Motor neuron (in vitro differentiated cells): ENCODE data around the gene GNB5. TPM values are rescaled to one million over a fixed set of nuclear protein-coding genes. Genes with fewer than 3 reads are reported as not detected.
A peak's percentile ranks its signal among the peaks of the same experiment; 100 is the strongest.
"Not testable (repeated sequence)": the region's sequence is repeated elsewhere in the genome, so short reads cannot be mapped to it uniquely, and the experiment has no call there.

ENCODE experiments used
- ATAC-seq, 8 experiments: fragments of 200-7000 bp; cut with Tn5 transposase; replicated peaks in 6 of 8; 2 replicates each; pipeline ENCODE4 v1.8.0; 2021; ENCODE audit warnings: mild to moderate bottlenecking in 8 of 8, moderate library complexity in 8 of 8
- H3K27ac ChIP-seq, 2 donors: fragments of 250-450 bp; sonication (Bioruptor Pico); 2 replicates each; pipeline ENCODE4 v1.9.0; 2021; ENCODE audit warnings: antibody characterized with exemption in 2 of 2, mild to moderate bottlenecking in 2 of 2, moderate library complexity in 1 of 2
- H3K4me1 ChIP-seq, 2 donors: fragments of 250-450 bp; sonication (Bioruptor Pico); replicated peaks in 1 of 2; 2 replicates each; pipeline ENCODE4 v1.6.1; 2021; ENCODE audit warnings: antibody characterized with exemption in 2 of 2, mild to moderate bottlenecking in 2 of 2, moderate library complexity in 1 of 2
- H3K4me3 ChIP-seq, 5 donors: fragments of 250-450 bp; sonication (Bioruptor Pico); 2 replicates each; pipeline ENCODE4 v1.9.0; 2021; ENCODE audit warnings: antibody characterized with exemption in 5 of 5, mild to moderate bottlenecking in 5 of 5, moderate library complexity in 4 of 5
- WGBS, 10 experiments: fragments of 450-650 bp; shearing (Covaris generic); methylation state at CpG; one replicate each; pipeline ENCODE4 v1.0.0; 2022; 5-methylcytosine and 5-hydroxymethylcytosine counted together
- in situ Hi-C, 9 experiments: fragments of 400-800 bp; cut with MboI; loops; one replicate each; pipeline ENCODE4 v1.15.0; 2021; ENCODE audit warnings: low sequenced_read_pairs in 9 of 9, low pct_unique_long_range_greater_than_20kb in 2 of 9; ENCODE audit not compliant: unreplicated experiment in 9 of 9
- total RNA-seq, 8 experiments: library from RNA; unstranded; fragments of 300-600 nt; gene quantifications; 2 replicates each; pipeline versions ENCODE4 v1.2.3 to v1.2.4, GENCODE V29; 2022

GNB5 gene
- total RNA-seq, 8 experiments from 2014 or later, result 9.1 to 52.6 (median 27.5) TPM

GRCh38 chr15:52097180-52097579, 94.0 kb downstream of the GNB5 start:
- in situ Hi-C loops, result no loop called here
- no peak for ATAC-seq

DNA sequence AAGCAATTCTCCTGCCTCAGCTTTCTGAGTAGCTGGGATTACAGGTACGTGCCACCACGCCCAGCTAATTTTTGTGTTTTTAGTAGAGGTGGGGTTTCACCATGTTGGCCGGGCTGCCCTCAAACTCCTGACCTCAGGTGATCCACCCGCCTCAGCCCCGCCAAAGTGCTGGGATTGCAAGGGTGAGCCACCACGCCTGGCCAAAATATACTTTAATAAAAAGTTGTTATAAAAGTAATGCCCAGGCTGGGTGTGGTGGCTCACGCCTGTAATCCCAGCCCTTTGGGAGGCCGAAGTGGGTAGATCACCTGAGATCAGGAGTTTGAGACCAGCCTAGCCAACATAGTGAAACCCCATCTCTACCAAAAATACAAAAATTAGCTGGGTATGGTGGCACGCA, 94.7 kb downstream of the GNB5 start:
- H3K27ac ChIP-seq, H3K4me3 ChIP-seq, ATAC-seq, H3K4me1 ChIP-seq, in situ Hi-C loops: not testable (repeated sequence)
- 85 to 100% (median 95%) methylated on average over 1 to 8 of the region's 9 CpGs for whole genome bisulfite sequencing, 10 experiments

More at GRCh38 chr15:52097180-52097579, 94.0 kb downstream of the GNB5 start:
- Histone ChIP-seq H3K27ac (no peak overlapping the region), H3K4me1 (peaks cover 2 to 6% of the 10 kb centered on the region in 2 donors), H3K4me3 (no peak overlapping the region)

- H3K27ac ChIP-seq, result no peak overlapping the region
- WGBS, 10 experiments, result 27 to 100% (median 66%) methylated on average over 1 to 4 of the region's 4 CpGs
- H3K4me1 ChIP-seq, result no peaks in the 10 kb centered on the region
- in situ Hi-C loops, result no loop called here
- peak in 5 of 8 experiments; percentile 16 to 31 (median 27) for ATAC-seq
- H3K4me3 ChIP-seq, result no peak overlapping the region
Observed at GRCh38 chr15:52095597-52096262, 95.5 kb downstream of the GNB5 start.

- ATAC-seq, result no peak
- Histone ChIP-seq H3K4me1 (no peaks in the 10 kb centered on the region), H3K27ac (no peak overlapping the region), H3K4me3 (no peak overlapping the region)
- WGBS, 10 experiments, result 40 to 100% (median 83%) methylated on average over 1 to 11 of the region's 12 CpGs; no CpG with 5 or more reads in 1 of the 10 experiments
- in situ Hi-C loops, result no loop called here
Observed at GRCh38 chr15:52094811-52095584, 96.2 kb downstream of the GNB5 start.

GRCh38 chr15:52093539-52094510, 97.4 kb downstream of the GNB5 start:
- 2 to 93% (median 62%) methylated on average over 2 to 10 of the region's 12 CpGs; no CpG with 5 or more reads in 2 of the 10 experiments for WGBS, 10 experiments
- in situ Hi-C loops, result no loop called here
- Histone ChIP-seq H3K4me3 (no peak overlapping the region), H3K27ac (no peak overlapping the region), H3K4me1 (no peaks in the 10 kb centered on the region)
- peak; percentile 35 to 83 (median 63) for ATAC-seq

- Histone ChIP-seq H3K27ac (no peak overlapping the region), H3K4me1 (no peaks in the 10 kb centered on the region), H3K4me3 (no peak overlapping the region)
- 17 to 100% (median 79%) methylated on average over 1 to 4 of the region's 4 CpGs; no CpG with 5 or more reads in 1 of the 10 experiments for WGBS, 10 experiments
- in situ Hi-C loops, result no loop called here
- no peak for ATAC-seq
Observed at GRCh38 chr15:52093167-52093538, 98.0 kb downstream of the GNB5 start.

DNA sequence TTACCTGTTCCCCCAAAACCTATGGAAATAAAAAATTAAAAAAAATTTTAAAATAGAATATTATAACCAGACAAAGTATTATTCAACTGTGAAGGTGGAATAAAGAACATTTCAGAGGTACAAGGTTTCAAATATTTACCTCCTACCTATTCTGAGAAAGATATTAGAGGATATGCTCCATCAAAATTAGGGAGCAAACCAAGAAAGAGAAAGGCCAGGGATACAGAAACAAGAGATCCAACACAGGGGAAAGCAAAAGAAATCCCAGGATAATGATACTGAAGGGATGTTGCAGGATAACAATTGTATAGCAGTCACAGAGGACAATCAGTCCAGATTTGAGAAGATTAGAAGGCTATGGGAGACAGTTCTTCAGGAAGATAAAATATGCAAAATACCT, 101.0 kb downstream of the GNB5 start:
- ATAC-seq, result no peak
- H3K4me3 ChIP-seq, result no peak overlapping the region
- in situ Hi-C loops, result no loop called here
- no peaks in the 10 kb centered on the region for H3K4me1 ChIP-seq
- no peak overlapping the region for H3K27ac ChIP-seq

DNA sequence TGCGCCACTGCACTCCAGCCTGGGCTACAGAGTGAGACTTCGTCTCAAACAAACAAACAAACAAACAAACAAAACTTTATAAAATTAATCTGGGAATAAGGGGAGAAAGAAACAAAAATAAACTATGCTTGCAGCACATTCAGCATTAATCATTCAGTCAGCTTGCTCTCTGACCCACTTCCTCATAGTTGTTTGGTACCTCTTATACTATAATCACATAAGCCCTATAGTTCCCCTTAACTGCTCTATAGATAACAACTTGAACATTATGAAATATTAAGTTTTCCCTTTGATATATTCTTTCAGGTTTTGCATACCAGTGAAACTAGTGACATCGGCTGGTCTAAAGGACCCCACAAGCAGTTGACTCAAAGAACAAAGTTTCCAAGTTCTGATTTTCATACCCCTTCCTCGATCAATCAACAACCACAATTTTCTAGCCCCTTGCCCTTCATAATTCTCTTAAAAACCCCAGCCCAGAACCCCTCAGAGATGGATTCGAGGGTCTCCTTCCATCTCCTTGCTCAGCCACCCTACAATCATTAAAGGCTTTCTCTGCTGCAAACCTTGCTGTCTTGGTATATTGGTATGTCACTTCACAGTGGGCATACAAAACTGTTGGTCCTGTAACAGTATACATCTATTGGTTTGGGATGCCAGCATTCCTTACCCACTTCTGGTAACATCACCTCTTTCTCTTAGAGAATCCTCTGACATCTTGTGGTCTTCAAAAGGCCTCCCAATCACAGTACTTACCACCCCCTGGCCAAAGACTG, 105.0 kb downstream of the GNB5 start:
- 13 to 100% (median 73%) methylated on average over 1 to 4 of the region's 5 CpGs for WGBS, 10 experiments
- Histone ChIP-seq H3K4me3 (no peak overlapping the region), H3K27ac (no peak overlapping the region), H3K4me1 (no peaks in the 10 kb centered on the region)
- ATAC-seq, result no peak
- in situ Hi-C loops, result no loop called here

GRCh38 chr15:52085299-52085698, 105.9 kb downstream of the GNB5 start:
- in situ Hi-C loops, result no loop called here

DNA sequence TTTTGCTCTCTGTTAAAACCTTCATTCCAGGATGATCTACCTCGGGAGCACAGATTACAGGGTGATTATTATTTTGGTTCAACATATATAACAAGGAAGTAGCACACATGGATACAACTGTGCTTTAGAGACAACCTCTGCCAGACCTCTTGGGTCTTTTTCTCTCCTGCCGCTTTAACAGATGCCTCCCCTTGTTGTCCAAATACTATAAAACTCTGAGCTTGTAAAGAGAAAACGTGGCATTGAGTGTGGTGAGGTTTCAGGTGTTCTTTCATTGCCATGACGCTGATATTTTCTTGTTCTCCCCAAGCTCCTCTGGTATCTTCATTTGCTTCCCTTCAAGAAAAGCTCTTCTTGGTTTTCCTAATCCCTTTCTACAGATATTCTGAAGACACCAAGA, 107.6 kb downstream of the GNB5 start:
- in situ Hi-C loops, result no loop called here

More at GRCh38 chr15:52085299-52085698, 105.9 kb downstream of the GNB5 start:
- Histone ChIP-seq H3K4me3 (no peak overlapping the region), H3K4me1 (no peaks in the 10 kb centered on the region), H3K27ac (no peak overlapping the region)
- no peak for ATAC-seq

GRCh38 chr15:52083037-52083359, 108.2 kb downstream of the GNB5 start:
- H3K4me3 ChIP-seq, in situ Hi-C loops, H3K4me1 ChIP-seq, ATAC-seq, H3K27ac ChIP-seq: not testable (repeated sequence)
- WGBS, 10 experiments, result 93 to 100% (median 100%) methylated on average over 1 of the region's 1 CpG; no CpG with 5 or more reads in 4 of the 10 experiments

More for the DNA sequence above, 107.6 kb downstream of the GNB5 start:
- Histone ChIP-seq H3K4me1 (no peaks in the 10 kb centered on the region), H3K4me3 (no peak overlapping the region), H3K27ac (no peak overlapping the region)
- no peak for ATAC-seq
- WGBS, 10 experiments, result 40 to 92% (median 63%) methylated on average over 1 to 4 of the region's 4 CpGs; no CpG with 5 or more reads in 1 of the 10 experiments

DNA sequence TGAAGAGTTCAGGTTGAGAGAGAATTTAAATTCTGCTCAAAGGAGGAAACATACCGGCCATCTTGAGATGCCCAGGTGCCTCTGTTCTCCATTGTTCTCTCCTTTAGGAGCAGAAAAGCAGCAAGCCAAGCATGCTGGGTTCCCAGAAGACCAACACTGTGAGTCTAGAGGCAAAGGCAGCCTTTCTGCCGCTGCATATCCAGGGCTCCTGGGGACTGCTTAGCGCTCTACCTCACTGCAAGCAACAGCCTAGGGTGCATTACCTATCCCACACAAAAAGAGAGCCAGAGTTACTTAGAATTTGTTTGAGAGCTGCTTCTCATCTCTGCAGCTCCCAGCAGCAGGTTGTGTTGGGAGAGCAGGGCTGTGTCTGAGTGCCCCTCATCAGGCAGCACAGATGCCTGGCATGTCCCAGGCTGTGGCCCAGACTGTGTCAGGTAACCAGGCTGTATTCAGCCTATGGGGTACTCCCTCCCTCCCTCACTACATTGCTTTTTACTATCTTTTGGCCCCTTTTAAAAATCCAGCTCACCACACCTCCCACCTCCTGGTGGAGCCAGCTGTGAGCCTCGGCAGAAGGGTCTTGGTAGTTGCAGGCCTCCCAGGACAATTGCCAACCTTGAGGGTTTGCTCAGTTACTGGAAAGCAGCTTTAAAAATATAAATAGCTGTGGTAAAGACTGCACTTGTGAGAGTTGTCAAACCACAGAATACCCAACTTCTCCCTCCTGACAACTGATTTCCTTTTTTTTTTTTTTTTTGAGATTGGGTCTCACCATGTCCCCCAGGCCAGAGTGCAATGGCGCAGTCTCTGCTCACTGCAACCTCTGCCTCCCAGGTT, 108.8 kb downstream of the GNB5 start:
- WGBS, 10 experiments, result 67 to 100% (median 82%) methylated on average over 1 to 5 of the region's 5 CpGs; no CpG with 5 or more reads in 1 of the 10 experiments
- Histone ChIP-seq H3K27ac (no peak overlapping the region), H3K4me3 (no peak overlapping the region), H3K4me1 (no peaks in the 10 kb centered on the region)
- in situ Hi-C loops, result no loop called here
- ATAC-seq, result no peak
